Cardiac muscle cell (in vitro differentiated cells and primary cell): Measurements from ENCODE around the gene CMC1. TPM values are rescaled to one million over a fixed set of nuclear protein-coding genes. Genes with fewer than 3 reads are reported as not detected.
"Not testable (repeated sequence)": the region's sequence is repeated elsewhere in the genome, so short reads cannot be mapped to it uniquely, and the experiment has no call there.

Experiments used
- DNase-seq, 2 donors: peaks; one replicate each; pipeline versions ENCODE4 v3.0.0 to v3.0.0-alpha.2; 2010 to 2017; ENCODE audit warnings: low read depth in 1 of 2, low spot score in 1 of 2
- H3K27ac ChIP-seq: fragments of 200-600 bp; sonication (generic); 2 replicates; pipeline ENCODE4 v1.5.1; 2016
- H3K27me3 ChIP-seq: fragments of 200-600 bp; sonication (generic); 2 replicates; pipeline ENCODE4 v1.6.0; 2016; ENCODE audit warnings: control low read depth
- H3K36me3 ChIP-seq: fragments of 200-600 bp; sonication (generic); 2 replicates; pipeline ENCODE4 v1.5.1; 2016; ENCODE audit warnings: control low read depth
- H3K4me1 ChIP-seq: fragments of 200-600 bp; sonication (generic); 2 replicates; pipeline ENCODE4 v1.8.1; 2017; ENCODE audit warnings: low read depth, mild to moderate bottlenecking, mixed run types
- H3K4me3 ChIP-seq: fragments of 200-600 bp; sonication (generic); 2 replicates; pipeline ENCODE4 v1.5.1; 2016; ENCODE audit warnings: mild to moderate bottlenecking
- H3K9me3 ChIP-seq: fragments of 200-600 bp; sonication (generic); 2 replicates; pipeline ENCODE4 v1.5.1; 2017; ENCODE audit warnings: low read depth, mild to moderate bottlenecking, control low read depth
- CTCF ChIP-seq: IDR thresholded peaks from 2 replicates; pipeline ENCODE4 v1.5.1; 2012; ENCODE audit warnings: low read depth, mild to moderate bottlenecking, low read length
- polyA plus RNA-seq: library from polyadenylated mRNA; unstranded; fragments of >200 nt; fragmentation: Nextera tagmentation; extraction: Ambion mirVana; gene quantifications from 2 replicates; pipeline ENCODE4 v1.2.1, GENCODE V29; 2016
- total RNA-seq: library from RNA; depleted of rRNA; stranded (reverse); fragments of >200 nt; gene quantifications from 2 replicates; pipeline ENCODE4 v1.2.3, GENCODE V29; 2016

The CMC1 gene
- total and polyA plus RNA-seq, 2 experiments from 2014 or later: 9.2 to 72.0 TPM

- H3K9me3 ChIP-seq: no peaks in the 10 kb centered on the region
- no peak for TF ChIP-seq CTCF
- H3K4me3 ChIP-seq: no peak overlapping the region
- no peaks in the 10 kb centered on the region for H3K4me1 ChIP-seq
- no peaks in the 10 kb centered on the region for H3K36me3 ChIP-seq
- no peaks in the 10 kb centered on the region for H3K27me3 ChIP-seq
- H3K27ac ChIP-seq: no peak overlapping the region
- DNase-seq: no peak
Observed at GRCh38 chr3:28267984-28268849, 26.8 kb downstream of the CMC1 start.

- no peaks in the 10 kb centered on the region for H3K36me3 ChIP-seq
- DNase-seq: no peak
- no peaks in the 10 kb centered on the region for H3K4me1 ChIP-seq
- H3K27ac ChIP-seq: no peak overlapping the region
- H3K4me3 ChIP-seq: no peak overlapping the region
- TF ChIP-seq CTCF: peak; percentile 21
- no peaks in the 10 kb centered on the region for H3K9me3 ChIP-seq
- H3K27me3 ChIP-seq: no peaks in the 10 kb centered on the region
Observed at GRCh38 chr3:28268989-28269388, 27.6 kb downstream of the CMC1 start.

DNA sequence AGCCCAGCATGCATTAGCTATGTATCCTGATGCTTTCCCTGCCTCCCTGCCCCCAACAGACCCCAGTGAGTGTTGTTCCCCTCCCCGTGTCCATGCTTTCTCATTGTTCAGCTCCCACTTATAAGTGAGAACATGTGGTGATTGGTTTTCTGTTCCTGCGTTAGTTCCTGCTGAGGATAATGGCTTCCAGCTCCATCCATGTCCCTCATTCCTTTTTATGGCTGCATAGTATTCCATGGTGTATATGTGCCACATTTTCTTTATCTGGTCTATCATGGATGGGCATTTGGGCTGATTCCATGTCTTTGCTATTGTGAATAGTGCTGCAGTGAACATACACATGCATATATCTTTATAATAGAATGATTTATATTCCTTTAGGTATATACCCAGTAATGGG is 28.5 kb downstream of the CMC1 start:
- DNase-seq, H3K27me3 ChIP-seq, H3K27ac ChIP-seq: not testable (repeated sequence)

DNA sequence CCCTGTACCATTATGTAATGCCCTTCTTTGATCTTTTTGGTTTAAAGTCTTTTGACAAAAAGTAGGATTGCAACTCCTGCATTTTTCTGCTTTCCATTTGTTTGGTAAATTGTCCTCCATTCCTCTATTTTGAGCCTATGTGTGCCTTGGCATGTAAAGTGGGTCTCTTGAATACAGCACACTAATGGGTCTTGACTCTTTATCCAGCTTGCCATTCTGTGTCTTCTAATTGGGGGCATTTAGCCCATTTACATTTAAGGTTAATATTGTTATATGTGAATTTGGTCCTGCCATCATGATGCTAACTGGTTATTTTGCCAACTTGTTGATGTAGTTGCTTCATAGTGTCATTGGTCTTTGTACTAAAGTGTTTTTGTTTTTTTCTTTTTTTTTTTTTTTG is 32.4 kb downstream of the CMC1 start:
- H3K4me1 ChIP-seq: no peaks in the 10 kb centered on the region
- no peak for DNase-seq

More for the DNA sequence above, 28.5 kb downstream of the CMC1 start:
- not testable (repeated sequence) for H3K4me3 ChIP-seq, H3K36me3 ChIP-seq, H3K9me3 ChIP-seq, H3K4me1 ChIP-seq

GRCh38 chr3:28278918-28279317 is 37.5 kb downstream of the CMC1 start:
- H3K27me3 ChIP-seq: no peaks in the 10 kb centered on the region
- no peak overlapping the region for H3K27ac ChIP-seq
- H3K9me3 ChIP-seq: no peaks in the 10 kb centered on the region
- H3K4me3 ChIP-seq: no peak overlapping the region
- DNase-seq: no peak
- H3K36me3 ChIP-seq: no peaks in the 10 kb centered on the region
- no peak for TF ChIP-seq CTCF
- no peaks in the 10 kb centered on the region for H3K4me1 ChIP-seq

More for the DNA sequence above, 32.4 kb downstream of the CMC1 start:
- TF ChIP-seq CTCF: no peak
- Histone ChIP-seq H3K36me3 (no peaks in the 10 kb centered on the region), H3K27ac (no peak overlapping the region), H3K4me3 (no peak overlapping the region), H3K9me3 (no peaks in the 10 kb centered on the region), H3K27me3 (no peaks in the 10 kb centered on the region)

GRCh38 chr3:28279770-28280169 is 38.4 kb downstream of the CMC1 start:
- H3K9me3 ChIP-seq: no peaks in the 10 kb centered on the region
- no peaks in the 10 kb centered on the region for H3K36me3 ChIP-seq
- H3K27me3 ChIP-seq: no peaks in the 10 kb centered on the region
- no peaks in the 10 kb centered on the region for H3K4me1 ChIP-seq
- no peak for TF ChIP-seq CTCF
- DNase-seq: no peak
- H3K27ac ChIP-seq: no peak overlapping the region
- H3K4me3 ChIP-seq: no peak overlapping the region
